ENCODE measurements around the gene ANP32A.

The ANP32A gene

GRCh38 chr15:68797599-68798345 lies 22.9 kb downstream of the ANP32A start:
- peak; percentile 56 for DNase-seq

GRCh38 chr15:68797191-68797590 lies 23.5 kb downstream of the ANP32A start:
- DNase-seq: peak; percentile 70

DNA sequence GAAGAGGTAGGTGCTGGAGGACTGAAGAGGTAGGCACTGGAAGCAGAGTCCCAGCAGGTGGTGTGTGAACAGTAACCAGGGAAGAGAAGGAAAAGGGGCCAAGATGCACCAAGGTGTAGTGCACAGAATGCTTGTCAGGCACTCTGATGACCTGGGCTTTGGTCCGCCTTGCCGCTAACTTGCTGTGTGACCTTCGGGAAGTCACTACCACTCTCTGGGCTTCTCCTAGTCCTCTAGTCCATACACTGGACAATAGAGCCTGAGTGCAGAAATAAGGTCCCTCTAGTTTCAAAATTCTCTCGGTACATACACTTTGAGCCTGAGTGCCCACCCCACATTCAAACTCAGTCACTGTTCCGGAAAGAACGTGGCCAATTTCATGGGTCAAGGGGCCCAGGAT lies 24.1 kb downstream of the ANP32A start:
- DNase-seq: no peak

DNA sequence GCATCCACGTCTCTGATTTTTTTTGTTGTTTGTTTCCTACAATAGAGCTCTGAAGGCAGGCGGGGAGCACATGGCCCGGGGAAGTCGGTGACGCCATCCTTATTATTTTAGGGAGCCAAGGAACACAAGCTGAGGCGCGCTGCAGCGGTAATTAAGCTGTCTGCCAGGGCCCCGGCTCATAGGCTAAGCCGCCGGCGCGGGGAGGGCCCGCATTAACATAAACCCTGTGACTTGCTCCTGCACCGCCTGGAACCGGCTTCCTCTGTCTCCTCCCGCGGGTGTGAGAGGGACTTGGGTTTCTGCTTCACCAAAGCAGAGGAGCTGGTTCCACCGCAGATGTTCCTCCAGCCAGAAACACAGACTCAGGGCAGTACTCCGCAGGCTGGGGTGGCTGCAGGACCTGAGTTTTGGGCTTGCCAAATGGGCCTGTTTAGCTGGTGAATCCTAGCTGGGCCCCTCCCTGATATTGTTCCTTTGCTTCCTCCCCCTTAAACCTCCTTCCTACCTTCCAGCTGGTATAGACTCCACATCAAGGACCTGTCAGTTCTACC lies 25.3 kb downstream of the ANP32A start:
- DNase-seq: peak; percentile 99

DNA sequence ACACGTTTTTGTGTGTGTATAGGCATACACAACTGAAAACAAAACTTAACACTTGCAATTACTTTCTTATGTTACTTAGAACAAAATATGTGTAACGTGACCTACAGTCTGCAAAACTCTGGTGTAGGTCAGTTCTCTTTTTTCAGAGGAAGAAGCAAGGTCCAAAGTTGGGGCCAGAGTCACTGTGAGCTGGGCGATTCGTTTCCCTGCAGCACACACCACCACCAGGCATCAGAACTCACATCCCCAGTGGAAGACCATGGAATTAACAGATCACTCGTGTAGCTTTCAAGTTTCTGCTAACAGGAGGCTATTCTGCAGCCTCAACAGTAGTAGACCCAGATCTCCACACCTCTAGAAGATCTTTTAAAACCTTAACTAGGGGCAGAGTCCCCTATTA lies 25.8 kb downstream of the ANP32A start:
- DNase-seq: peak; percentile 56

GRCh38 chr15:68794307-68794706 lies 26.4 kb downstream of the ANP32A start:
- DNase-seq: no peak

DNA sequence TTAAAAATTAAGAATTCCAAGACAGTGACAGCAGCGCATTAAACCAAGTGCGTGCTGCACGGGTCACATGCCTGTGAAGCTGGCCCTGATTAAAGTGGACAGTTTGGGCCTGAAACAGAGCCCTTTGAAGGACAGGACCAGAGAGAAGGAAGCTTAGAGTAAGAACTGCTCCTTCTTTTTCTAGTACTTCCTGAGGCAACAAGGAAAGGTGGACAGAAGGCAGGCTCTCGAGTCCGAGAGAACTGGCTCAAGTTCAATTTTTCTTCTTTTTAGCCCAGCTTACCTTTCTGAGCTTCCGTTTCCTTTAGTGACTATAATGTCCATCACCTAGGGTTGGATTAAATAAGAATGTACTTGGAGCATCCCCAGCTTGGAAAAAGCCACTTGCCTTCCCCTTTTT lies 26.9 kb downstream of the ANP32A start:
- no peak for DNase-seq

- no peak for DNase-seq
Observed at GRCh38 chr15:68792901-68793766, 27.6 kb downstream of the ANP32A start.

- no peak for DNase-seq
Observed at GRCh38 chr15:68791431-68792283, 29.0 kb downstream of the ANP32A start.

DNA sequence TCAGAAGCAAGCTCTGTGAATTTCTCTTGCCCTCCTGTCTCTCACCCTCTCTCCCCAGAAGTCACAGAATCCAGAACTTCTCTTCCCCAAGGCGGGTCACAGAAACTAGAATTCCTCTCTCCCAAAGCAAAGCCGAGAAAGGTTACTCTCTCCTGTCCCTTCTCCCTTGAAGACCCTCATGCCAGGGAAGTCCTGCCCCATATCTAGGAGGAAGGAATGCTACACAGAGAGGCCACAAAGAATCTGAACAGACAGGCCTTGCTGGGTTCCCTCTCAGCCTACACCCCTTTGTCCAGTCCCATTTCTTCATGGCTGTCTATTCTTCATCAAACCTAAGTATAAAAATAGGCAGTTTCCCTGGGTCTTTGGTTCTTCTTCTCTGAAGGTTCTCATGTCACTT lies 29.8 kb downstream of the ANP32A start:
- no peak for DNase-seq

DNA sequence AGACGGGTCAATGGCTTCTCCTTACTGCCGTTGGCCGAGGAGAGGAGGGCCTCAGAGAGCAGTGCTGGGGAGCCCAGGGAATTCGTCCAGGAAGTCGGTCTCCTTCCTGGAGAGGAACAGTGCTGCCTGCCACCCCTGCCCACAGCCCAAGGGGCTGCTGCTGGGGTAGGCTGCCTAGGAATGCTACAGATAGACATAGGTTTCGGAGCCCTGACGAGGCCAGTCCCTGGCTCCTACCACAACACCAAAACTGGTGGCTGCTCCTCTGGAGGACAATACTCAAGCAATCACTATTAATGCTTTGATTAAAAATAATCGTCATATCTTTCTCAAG lies 30.5 kb downstream of the ANP32A start:
- no peak for DNase-seq

- DNase-seq: peak; percentile 91
Observed at GRCh38 chr15:68789534-68790241, 31.0 kb downstream of the ANP32A start.

GRCh38 chr15:68789091-68789490 lies 31.6 kb downstream of the ANP32A start:
- no peak for DNase-seq

GRCh38 chr15:68788264-68788624 lies 32.5 kb downstream of the ANP32A start:
- no peak for DNase-seq

DNA sequence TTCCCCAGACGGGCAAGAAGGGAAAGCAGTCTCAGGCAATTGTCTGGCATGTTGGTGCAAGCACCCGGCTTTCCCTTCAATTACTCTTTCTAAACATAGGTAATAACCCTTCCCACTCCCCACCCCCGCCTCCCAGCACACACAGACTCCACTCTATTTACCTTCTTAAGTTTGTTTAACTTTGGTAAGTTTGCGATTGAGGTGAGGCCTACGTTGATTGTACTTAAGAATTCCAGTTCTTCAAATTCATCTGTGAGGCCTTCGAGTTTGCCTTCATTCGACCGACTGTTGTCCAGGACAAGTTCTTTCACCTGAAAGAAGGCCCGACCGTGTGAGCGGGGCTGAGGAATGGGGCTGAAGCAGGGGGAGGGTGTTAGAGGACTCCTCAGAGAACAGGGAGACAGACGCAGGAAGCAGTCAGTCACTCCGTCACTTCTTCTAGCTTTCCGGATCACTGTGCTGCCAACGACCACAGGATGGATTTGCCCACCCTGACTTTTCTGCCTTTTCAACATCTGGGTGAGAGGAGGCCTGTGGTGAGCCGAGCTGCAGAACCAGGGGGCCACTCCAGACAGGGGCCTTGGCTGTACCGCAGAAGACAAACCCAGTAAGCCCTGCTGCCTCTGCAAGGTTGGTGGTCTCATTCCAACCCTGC lies 33.0 kb downstream of the ANP32A start:
- DNase-seq: no peak

- DNase-seq: no peak
Observed at GRCh38 chr15:68786753-68787152, 33.9 kb downstream of the ANP32A start.

- no peak for DNase-seq
Observed at GRCh38 chr15:68785541-68785940, 35.2 kb downstream of the ANP32A start.

GRCh38 chr15:68784206-68784605 lies 36.5 kb downstream of the ANP32A start:
- DNase-seq: no peak

DNA sequence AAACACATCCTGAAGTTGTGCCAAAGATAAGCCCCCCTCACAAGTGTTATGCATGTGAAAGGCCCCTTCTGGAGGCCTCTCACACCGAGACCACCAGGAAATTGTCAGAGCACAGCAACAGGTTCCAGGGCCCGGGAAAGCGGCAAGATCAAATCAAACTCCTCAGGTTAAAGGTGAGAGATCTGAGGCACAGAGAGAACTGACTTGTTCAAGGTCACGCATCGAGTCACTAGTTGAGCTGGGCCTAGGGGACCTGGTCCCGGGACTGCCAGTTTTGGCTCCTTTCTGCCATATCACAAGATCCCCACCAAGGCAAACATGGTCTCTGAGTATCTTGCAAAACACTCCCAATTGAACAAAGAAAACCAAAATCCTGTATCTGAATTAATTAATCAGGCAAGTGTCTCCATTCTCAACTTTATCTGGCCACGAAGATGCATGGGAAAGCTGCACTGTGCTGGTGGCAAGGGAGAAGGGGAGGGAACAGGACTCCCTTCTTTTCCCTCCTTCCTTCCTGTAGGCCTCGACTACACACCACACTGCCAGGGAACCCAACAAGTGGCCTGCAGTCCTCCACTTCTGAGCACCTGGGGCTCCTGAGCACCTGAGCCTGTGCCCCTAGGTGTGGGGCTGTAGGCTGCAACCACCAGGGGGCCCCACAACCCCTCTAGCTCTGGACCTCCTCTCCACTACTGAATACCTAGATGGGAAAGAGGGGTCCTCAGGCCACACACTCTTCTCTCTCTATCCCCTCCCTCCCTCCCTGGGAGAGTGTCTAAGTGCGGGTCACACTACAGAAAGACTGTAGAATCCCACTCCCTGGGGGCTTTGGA lies 37.3 kb downstream of the ANP32A start:
- DNase-seq: peak; percentile 73

DNA sequence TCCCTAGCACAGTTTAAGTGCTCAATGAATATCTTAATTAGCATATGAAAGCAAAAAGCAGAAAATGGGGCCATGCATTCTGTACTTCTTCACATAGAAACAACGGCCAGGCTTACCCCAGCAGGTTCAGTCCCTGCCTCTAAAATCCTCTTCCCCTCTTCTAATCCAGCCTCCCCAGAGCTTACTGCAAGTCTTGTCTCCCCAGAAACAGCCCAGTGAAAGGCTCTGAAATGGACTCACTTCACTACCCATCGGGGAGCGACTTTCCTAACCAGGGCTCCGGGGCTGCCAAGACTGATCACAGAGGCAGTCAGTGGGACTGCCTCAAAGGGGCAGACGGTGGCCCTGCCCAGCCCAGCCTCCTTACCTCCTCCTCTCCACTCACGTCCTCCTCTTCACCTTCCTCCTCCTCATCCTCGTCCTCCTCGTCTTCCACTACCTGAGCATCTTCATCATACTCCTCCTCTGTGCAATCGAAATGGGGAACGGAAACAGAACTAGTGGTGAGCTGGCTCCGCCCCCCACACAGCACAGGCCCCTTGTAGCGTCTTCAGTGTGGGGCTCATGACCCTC lies 38.0 kb downstream of the ANP32A start:
- DNase-seq: no peak
